HL-60/S4 treated with phorbol 12-myristate 13-acetate at 8.2 ng/mL for 4 days and 3 days (cell line): ENCODE data around the gene GALNT2.

Experiments used
- in situ Hi-C: fragments of 300-500 bp; cut with MboI; formaldehyde crosslinking; loops from 2 replicates; pipeline ENCODE4 v1.15.0; 2022; ENCODE audit warnings: low sequenced_read_pairs

Gene GALNT2

GRCh38 chr1:230248016-230248888, 181.2 kb downstream of the GALNT2 start:
- in situ Hi-C loops = no loop called here

GRCh38 chr1:230248889-230249270, 181.8 kb downstream of the GALNT2 start:
- in situ Hi-C loops = no loop called here

GRCh38 chr1:230249695-230250480, 182.8 kb downstream of the GALNT2 start:
- in situ Hi-C loops = no loop called here

GRCh38 chr1:230250666-230251065, 183.6 kb downstream of the GALNT2 start:
- in situ Hi-C loops = no loop called here

- in situ Hi-C loops = no loop called here
Measured at GRCh38 chr1:230251644-230252191, 184.7 kb downstream of the GALNT2 start.

- in situ Hi-C loops = no loop called here
Measured at GRCh38 chr1:230253150-230253549, 186.1 kb downstream of the GALNT2 start.

- in situ Hi-C loops = no loop called here
Measured at GRCh38 chr1:230254265-230254664, 187.2 kb downstream of the GALNT2 start.

GRCh38 chr1:230255116-230255515, 188.1 kb downstream of the GALNT2 start:
- in situ Hi-C loops = no loop called here

- in situ Hi-C loops = no loop called here
Measured at GRCh38 chr1:230255991-230256390, 189.0 kb downstream of the GALNT2 start.

GRCh38 chr1:230256896-230257295, 189.9 kb downstream of the GALNT2 start:
- in situ Hi-C loops = no loop called here

- in situ Hi-C loops = no loop called here
Measured at GRCh38 chr1:230259621-230260020, 192.6 kb downstream of the GALNT2 start.

GRCh38 chr1:230260831-230261230, 193.8 kb downstream of the GALNT2 start:
- in situ Hi-C loops = no loop called here

GRCh38 chr1:230261928-230262650, 195.1 kb downstream of the GALNT2 start:
- in situ Hi-C loops = no loop called here

- in situ Hi-C loops = no loop called here
Measured at GRCh38 chr1:230262867-230263567, 196.0 kb downstream of the GALNT2 start.

GRCh38 chr1:230263568-230264195, 196.6 kb downstream of the GALNT2 start:
- in situ Hi-C loops = no loop called here

- in situ Hi-C loops = no loop called here
Measured at GRCh38 chr1:230264342-230264741, 197.3 kb downstream of the GALNT2 start.

- in situ Hi-C loops = no loop called here
Measured at GRCh38 chr1:230265200-230266115, 198.4 kb downstream of the GALNT2 start.

GRCh38 chr1:230266456-230266855, 199.4 kb downstream of the GALNT2 start:
- in situ Hi-C loops = no loop called here
